ENCODE measurements around the gene KCNQ1.

KCNQ1 gene

DNA sequence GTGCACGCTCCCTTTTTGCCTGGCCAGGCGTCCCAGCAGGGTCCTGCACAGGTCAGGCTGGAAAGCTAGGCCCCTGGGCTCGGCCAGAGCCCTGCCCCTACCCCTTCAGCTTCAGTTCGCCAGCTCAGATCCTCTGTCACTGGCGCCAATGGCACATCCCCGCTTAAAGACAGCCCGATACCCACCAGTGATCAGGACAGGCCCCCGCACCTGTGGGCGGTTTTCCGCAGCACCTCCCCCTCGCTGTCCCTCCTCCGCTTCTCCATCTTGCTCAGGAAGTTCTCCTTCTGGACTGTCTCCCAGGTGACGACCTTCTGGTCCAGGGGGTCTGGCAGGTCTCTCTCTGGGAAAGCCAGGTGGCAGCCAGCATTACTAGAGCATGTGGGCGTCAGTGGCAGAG lies 38.4 kb upstream of the KCNQ1 start:
- TF ChIP-seq, protein P1, sequence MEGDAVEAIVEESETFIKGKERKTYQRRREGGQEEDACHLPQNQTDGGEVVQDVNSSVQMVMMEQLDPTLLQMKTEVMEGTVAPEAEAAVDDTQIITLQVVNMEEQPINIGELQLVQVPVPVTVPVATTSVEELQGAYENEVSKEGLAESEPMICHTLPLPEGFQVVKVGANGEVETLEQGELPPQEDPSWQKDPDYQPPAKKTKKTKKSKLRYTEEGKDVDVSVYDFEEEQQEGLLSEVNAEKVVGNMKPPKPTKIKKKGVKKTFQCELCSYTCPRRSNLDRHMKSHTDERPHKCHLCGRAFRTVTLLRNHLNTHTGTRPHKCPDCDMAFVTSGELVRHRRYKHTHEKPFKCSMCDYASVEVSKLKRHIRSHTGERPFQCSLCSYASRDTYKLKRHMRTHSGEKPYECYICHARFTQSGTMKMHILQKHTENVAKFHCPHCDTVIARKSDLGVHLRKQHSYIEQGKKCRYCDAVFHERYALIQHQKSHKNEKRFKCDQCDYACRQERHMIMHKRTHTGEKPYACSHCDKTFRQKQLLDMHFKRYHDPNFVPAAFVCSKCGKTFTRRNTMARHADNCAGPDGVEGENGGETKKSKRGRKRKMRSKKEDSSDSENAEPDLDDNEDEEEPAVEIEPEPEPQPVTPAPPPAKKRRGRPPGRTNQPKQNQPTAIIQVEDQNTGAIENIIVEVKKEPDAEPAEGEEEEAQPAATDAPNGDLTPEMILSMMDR (conservative IDR thresholded peaks at IDR 0.05), result no peak
- H3K27ac ChIP-seq, result no peak overlapping the region

DNA sequence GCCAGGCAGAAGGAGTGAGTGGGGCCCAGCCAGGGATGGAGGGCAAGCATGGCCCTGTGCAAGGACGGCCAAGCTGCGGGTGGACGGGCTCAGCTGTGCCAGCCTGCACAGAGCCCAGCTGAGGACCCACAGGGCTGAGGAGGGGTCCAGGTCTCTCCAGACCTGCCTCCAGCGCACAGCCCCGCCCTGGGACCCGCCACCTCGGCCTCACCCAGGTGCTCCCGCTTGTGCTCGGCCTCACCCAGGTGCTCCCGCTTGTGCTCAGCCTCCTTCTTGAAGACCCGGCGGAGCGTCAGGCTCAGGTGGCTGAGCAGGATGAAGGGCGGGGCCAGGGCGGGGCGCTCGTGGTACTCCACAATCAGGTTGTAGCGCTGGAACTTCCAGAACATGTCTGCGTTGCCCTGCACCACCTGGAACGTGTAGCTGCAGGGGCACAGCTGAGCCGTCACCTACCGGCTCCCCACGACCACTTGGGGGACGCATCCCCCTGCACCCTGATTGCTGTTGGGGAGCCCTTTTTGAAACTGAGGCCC lies 37.9 kb upstream of the KCNQ1 start:
- TF ChIP-seq, protein P1 (conservative IDR thresholded peaks at IDR 0.05), result no peak
- H3K27ac ChIP-seq, result no peak overlapping the region

DNA sequence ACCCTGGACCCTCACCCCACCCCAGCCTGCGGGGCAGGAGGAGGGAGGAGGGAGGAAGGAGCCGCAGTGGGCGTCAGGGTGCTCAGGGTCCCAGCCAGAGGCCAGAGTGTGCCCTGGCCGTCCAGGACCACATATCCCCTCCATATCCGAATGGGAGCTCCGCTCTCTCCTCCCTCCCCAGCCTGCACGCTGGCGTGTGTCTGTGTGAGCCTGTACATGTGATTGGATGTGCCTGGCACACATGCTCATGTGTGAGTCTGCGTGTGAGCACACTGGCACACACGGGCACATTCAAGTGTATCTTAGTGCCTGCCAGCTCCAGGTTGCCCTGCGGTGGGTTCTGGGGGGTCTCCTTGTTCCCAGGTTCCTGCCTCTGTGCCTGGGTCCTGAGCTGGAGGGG lies 36.1 kb upstream of the KCNQ1 start:
- TF ChIP-seq, protein P1 (conservative IDR thresholded peaks at IDR 0.05), result no peak
- H3K27ac ChIP-seq, result no peak overlapping the region

DNA sequence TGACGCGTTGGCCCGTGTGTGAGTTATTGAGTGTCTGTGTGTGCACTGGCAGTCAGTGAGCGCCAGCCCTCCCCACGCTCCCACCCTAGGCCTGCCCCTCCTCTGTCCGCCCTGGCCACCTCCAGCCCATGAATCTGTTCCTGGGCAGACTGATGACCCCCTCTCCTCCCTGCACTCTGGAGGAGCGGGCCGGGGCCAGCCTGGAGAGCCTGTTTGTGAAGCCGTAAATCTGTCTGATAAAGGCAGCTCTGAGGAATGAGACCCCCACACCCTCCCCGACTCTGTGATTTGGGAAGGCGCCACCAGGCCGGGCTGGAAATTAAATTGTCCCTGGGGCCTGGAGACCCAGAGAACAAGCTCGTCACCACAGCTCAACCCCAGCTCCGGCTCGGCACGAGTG lies 35.7 kb upstream of the KCNQ1 start:
- TF ChIP-seq, protein P1 (conservative IDR thresholded peaks at IDR 0.05), result no peak
- H3K27ac ChIP-seq, result no peak overlapping the region

DNA sequence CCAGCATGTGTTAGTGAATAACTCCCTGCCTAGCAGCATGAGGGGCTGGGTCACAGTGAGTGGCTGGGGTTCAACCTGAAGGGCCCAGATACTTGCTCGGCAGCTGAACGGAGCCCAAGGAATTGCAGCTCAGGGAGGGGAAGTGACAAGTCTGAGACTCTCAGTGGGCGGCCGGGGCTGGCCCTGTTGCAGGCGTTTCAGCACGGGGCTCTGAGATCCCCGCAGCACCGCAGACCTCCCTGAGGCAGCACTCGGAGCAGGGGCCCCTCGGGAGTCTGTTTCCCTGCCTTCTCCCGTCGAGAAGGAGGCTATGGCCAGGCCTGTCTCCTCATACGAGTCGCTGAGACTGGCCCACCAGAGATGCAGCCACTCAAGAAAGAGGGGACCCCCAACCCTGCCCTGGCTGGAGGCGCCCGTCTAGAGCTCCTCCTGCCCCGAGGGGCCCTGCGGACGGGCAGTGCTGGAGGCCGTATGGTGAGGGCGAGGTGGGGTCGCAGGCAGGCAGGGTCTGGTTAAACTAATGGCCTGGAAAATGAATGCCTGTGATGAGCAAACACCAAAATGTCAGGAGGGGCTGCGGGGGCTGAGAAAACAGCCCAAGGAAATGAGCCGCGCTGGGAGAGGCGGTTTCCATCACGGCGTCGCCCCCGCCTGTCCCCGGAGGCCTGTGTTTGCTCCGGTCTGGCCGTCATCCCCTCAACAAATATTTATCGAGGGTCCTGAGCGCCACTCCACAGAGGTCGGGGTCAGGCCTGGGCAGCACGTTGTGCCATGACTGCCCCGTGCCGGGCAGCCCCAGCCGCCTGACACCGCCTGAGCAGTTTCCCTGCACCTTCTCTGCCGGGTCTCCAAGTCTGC lies 35.0 kb upstream of the KCNQ1 start:
- H3K27ac ChIP-seq, result no peak overlapping the region
- TF ChIP-seq, protein P1 (conservative IDR thresholded peaks at IDR 0.05), result no peak

DNA sequence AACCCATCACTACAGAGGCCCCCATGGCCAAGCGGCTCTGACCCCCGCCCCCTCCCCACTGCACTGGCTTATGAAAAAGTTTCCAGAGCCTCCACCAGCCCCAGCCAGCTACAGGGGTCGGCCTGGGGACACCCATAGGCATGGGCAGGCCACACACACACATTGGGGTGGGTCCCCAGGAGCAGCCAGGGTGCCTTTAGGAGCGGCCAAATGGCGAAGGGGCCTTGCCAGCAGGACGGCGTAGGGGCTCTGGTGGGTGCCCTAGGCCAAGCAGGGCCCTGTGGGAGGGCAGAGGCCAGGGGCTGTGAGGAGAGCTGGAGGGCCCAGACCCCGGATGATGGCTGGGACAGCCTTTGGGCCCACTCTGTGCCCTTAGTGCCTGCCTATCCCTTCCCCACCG lies 34.2 kb upstream of the KCNQ1 start:
- TF ChIP-seq, protein P1 (conservative IDR thresholded peaks at IDR 0.05), result no peak
- no peak overlapping the region for H3K27ac ChIP-seq

DNA sequence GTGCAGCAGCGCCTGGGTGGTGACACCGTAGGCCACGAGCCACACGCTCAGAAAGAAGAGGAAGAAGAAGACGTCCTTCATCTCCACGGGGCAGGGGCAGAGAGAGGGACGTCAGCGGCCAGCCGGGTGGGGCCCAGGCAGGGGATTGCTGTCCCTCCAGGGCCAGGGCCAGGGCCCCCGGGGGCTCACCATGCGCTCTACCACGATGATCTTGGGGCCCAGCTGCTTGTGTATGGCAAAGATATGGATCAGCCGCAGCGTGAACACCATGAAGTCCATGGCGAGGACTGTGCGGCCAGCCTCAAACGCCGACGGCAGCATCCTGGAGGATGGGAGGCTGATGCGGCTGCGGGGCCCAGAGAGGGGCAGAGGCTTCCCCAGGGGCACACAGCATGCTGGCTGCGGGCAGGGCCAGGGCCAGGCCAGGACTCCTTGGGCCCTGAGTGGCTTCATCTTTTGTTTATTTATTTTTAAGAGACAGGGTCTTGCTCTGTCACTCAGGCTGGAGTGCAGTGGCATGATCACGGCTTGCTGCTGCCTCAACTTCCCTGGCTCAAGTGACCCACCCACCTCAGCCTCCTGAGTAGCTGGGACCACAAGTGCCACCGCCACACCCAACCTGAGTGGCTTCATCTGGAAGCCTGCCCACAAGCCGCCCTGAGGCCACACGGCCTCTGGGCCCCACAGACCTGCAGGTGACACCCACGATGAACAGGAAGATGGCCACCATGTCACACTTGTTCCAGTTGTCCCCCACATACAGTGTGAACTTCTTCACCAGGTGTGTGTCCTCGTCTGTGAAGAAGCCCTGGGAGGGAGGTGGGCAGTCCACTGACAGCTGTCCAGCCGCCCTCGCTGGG lies 33.1 kb upstream of the KCNQ1 start:
- no peak overlapping the region for H3K27ac ChIP-seq
- TF ChIP-seq, protein P1 (conservative IDR thresholded peaks at IDR 0.05), result no peak

Measured in VCaP (cell line).